H1 (cell line): ENCODE measurements around the gene GRIN3A. TPM values are rescaled to one million over a fixed set of nuclear protein-coding genes. Genes with fewer than 3 reads are reported as not detected.

Source experiments
- ASH2L ChIP-seq: fragments of 200-600, 300-600 bp; sonication (generic); IDR thresholded peaks from one replicate; pipeline ENCODE4 v1.7.1; 2017; ENCODE audit warnings: low read length
- BCL11A ChIP-seq, 2 experiments: IDR thresholded peaks; one replicate each; pipeline ENCODE4 v1.6.1; 2011; ENCODE audit warnings: low read depth in 2 of 2, low read length in 2 of 2, mild to moderate bottlenecking in 2 of 2
- BRCA1 ChIP-seq: IDR thresholded peaks from 2 replicates; pipeline ENCODE4 v1.6.1; 2012; ENCODE audit warnings: low read depth, low read length, improper control_type of control experiment
- CHD2 ChIP-seq: IDR thresholded peaks from 2 replicates; pipeline ENCODE4 v1.6.1; 2012; ENCODE audit warnings: low read length, improper control_type of control experiment
- CTBP2 ChIP-seq: IDR thresholded peaks from 2 replicates; pipeline ENCODE4 v1.7.0; 2011; ENCODE audit warnings: borderline replicate concordance, mild to moderate bottlenecking, moderate library complexity, mixed read lengths, low read length; ENCODE audit not compliant: insufficient read depth, insufficient read length
- E2F6 ChIP-seq: IDR thresholded peaks from 2 replicates; pipeline ENCODE4 v1.6.1; 2012; ENCODE audit warnings: inconsistent platforms
- KDM5A ChIP-seq: fragments of 200-600 bp; IDR thresholded peaks from 2 replicates; pipeline ENCODE4 v1.7.1; 2012; ENCODE audit warnings: mild to moderate bottlenecking, low read length, inconsistent platforms, mixed read lengths
- PHF8 ChIP-seq: fragments of 200-600 bp; sonication (generic); conservative IDR thresholded peaks from 2 replicates; pipeline ENCODE4 v1.7.1; 2012; ENCODE audit warnings: low read depth, mild to moderate bottlenecking, inconsistent platforms, low read length, moderate library complexity
- POLR2A ChIP-seq, 2 experiments: IDR thresholded peaks; 1 replicate in 1 of 2; 2 replicates in 1 of 2; pipeline ENCODE4 v1.6.1; 2011; ENCODE audit warnings: low read depth in 2 of 2, low read length in 2 of 2, mild to moderate bottlenecking in 2 of 2; ENCODE audit errors: control extremely low read depth in 1 of 2
- RXRA ChIP-seq: IDR thresholded peaks from 2 replicates; pipeline ENCODE4 v1.6.1; 2011; ENCODE audit warnings: low read depth, mild to moderate bottlenecking, low read length, moderate library complexity; ENCODE audit not compliant: insufficient read depth
- SIN3A ChIP-seq, 2 experiments: IDR thresholded peaks in 1 of 2; conservative IDR thresholded peaks in 1 of 2; 2 replicates each; pipeline ENCODE4 v1.6.1; 2011 to 2012; ENCODE audit warnings: low read length in 2 of 2, improper control_type of control experiment in 1 of 2, low read depth in 1 of 2, mild to moderate bottlenecking in 1 of 2
- SUZ12 ChIP-seq: fragments of 200-600 bp; sonication (generic); IDR thresholded peaks from 2 replicates; pipeline ENCODE4 v1.6.1; 2012; ENCODE audit warnings: mild to moderate bottlenecking, inconsistent platforms, low read length, moderate library complexity, mixed read lengths
- YY1 ChIP-seq: IDR thresholded peaks from 2 replicates; pipeline ENCODE4 v1.6.1; 2011; ENCODE audit warnings: low read depth, mild to moderate bottlenecking, low read length
- polyA plus RNA-seq, 7 experiments: library from polyadenylated mRNA; depleted of rRNA in 3 of 7; stranded (reverse) in 5 of 7; unstranded in 2 of 7; fragments of >200 nt in 5 of 7; fragments of 200-250 nt in 2 of 7; gene quantifications; 1 replicate in 5 of 7; 2 replicates in 1 of 7; 4 replicates in 1 of 7; pipeline versions ENCODE4 v1.2.1 to v1.2.3, GENCODE V29; 2011 to 2013; ENCODE audit warnings: missing spikeins in 2 of 7, mixed read lengths in 2 of 7
- total RNA-seq: library from RNA; stranded (reverse); fragmentation: NEBNext Ultra II Directional; extraction: Animal tissue kit (Norgen Biotek cat#: 25700); gene quantifications from 2 replicates; pipeline ENCODE4 v1.2.1, GENCODE V29; 2021

Gene GRIN3A
- total and polyA plus RNA-seq, 2 of the 8 experiments (the other 6 are each of a cell fraction or from before 2014, with no cell fraction given): 0.04 TPM; not detected in 1

GRCh38 chr9:101737705-101738565 is 512 bp downstream of the GRIN3A start (continued):
- TF ChIP-seq SIN3A (conservative IDR thresholded peaks at IDR 0.05 in 1 of 2, IDR thresholded peaks at IDR 0.05 in 1 of 2; ENCODE audit: low read depth in 1 of 2, low read length in 2 of 2) (peak in 1 of 2 experiments; percentile 59; a peak in 1 of 4 replicates), PHF8 (no peak), KDM5A (no peak), POLR2A (IDR thresholded peaks at IDR 0.05; ENCODE audit: control extremely low read depth in 1 of 2, low read depth in 2 of 2, low read length in 2 of 2) (no peak), BCL11A (IDR thresholded peaks at IDR 0.05; ENCODE audit: low read depth in 2 of 2, low read length in 2 of 2) (no peak), BRCA1 (no peak), SUZ12 (peak; percentile 62), ASH2L (no peak), RXRA (no peak), E2F6 (peak; percentile 91), CTBP2 (no peak), CHD2 (no peak), YY1 (no peak)
